ENCODE data around the gene KCTD2.

GRCh38 chr17:75060434-75061054, 13.5 kb downstream of the KCTD2 start:
- TF ChIP-seq, protein P1, sequence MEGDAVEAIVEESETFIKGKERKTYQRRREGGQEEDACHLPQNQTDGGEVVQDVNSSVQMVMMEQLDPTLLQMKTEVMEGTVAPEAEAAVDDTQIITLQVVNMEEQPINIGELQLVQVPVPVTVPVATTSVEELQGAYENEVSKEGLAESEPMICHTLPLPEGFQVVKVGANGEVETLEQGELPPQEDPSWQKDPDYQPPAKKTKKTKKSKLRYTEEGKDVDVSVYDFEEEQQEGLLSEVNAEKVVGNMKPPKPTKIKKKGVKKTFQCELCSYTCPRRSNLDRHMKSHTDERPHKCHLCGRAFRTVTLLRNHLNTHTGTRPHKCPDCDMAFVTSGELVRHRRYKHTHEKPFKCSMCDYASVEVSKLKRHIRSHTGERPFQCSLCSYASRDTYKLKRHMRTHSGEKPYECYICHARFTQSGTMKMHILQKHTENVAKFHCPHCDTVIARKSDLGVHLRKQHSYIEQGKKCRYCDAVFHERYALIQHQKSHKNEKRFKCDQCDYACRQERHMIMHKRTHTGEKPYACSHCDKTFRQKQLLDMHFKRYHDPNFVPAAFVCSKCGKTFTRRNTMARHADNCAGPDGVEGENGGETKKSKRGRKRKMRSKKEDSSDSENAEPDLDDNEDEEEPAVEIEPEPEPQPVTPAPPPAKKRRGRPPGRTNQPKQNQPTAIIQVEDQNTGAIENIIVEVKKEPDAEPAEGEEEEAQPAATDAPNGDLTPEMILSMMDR (IDR thresholded peaks at IDR 0.05): no peak
- TF ChIP-seq POLR2A (IDR thresholded peaks at IDR 0.05): no peak

Measured in lower leg skin (tissue), 3 donors.